Heart left ventricle (tissue), 16 donors: Measurements from ENCODE around the gene ARHGDIB. TPM values are rescaled to one million over a fixed set of nuclear protein-coding genes. Genes with fewer than 3 reads are reported as not detected.
A peak's percentile ranks its signal among the peaks of the same experiment; 100 is the strongest.

ENCODE experiments used
- ATAC-seq, 4 donors: fragments of 200-7000 bp; cut with Tn5 transposase; one replicate each; pipeline ENCODE4 v1.9.1; 2020 to 2022; ENCODE audit warnings: moderate library complexity in 4 of 4, mild to moderate bottlenecking in 3 of 4, moderate number of reproducible peaks in 1 of 4
- DNase-seq, 5 donors: peaks; one replicate each; pipeline ENCODE4 v3.0.0-alpha.2; 2020
- H3K27ac ChIP-seq, 12 donors: fragments of 200-600 bp; sonication (generic) in 4 of 12; one replicate each; pipeline versions ENCODE4 v1.5.0 to v1.8.0; 2016 to 2022; ENCODE audit warnings: mild to moderate bottlenecking in 2 of 12
- H3K27me3 ChIP-seq, 9 donors: fragments of 200-600 bp; sonication (generic) in 2 of 9; one replicate each; pipeline versions ENCODE4 v1.5.1 to v1.8.0; 2016 to 2022; ENCODE audit warnings: mild to moderate bottlenecking in 3 of 9
- H3K36me3 ChIP-seq, 9 donors: fragments of 200-600 bp; sonication (generic) in 2 of 9; one replicate each; pipeline versions ENCODE4 v1.5.0 to v1.8.0; 2018 to 2022; ENCODE audit warnings: mild to moderate bottlenecking in 2 of 9
- H3K4me1 ChIP-seq, 12 donors: fragments of 200-600 bp; sonication (generic) in 4 of 12; one replicate each; pipeline versions ENCODE4 v1.5.0 to v1.8.0; 2016 to 2022; ENCODE audit warnings: mild to moderate bottlenecking in 3 of 12
- H3K4me3 ChIP-seq, 12 donors: fragments of 200-600 bp; sonication (generic) in 4 of 12; one replicate each; pipeline versions ENCODE4 v1.5.0 to v1.8.0; 2017 to 2022; ENCODE audit warnings: mild to moderate bottlenecking in 9 of 12, moderate library complexity in 4 of 12
- H3K9me3 ChIP-seq, 12 donors: fragments of 200-600 bp; sonication (generic) in 4 of 12; one replicate each; pipeline versions ENCODE4 v1.5.0 to v1.8.0; 2016 to 2022; ENCODE audit warnings: mild to moderate bottlenecking in 1 of 12
- CTCF ChIP-seq, 12 donors: fragments of 200-600 bp; sonication (generic) in 4 of 12; IDR thresholded peaks; one replicate each; pipeline versions ENCODE4 v1.5.0 to v1.8.0; 2018 to 2022; ENCODE audit warnings: antibody characterized with exemption in 12 of 12, mild to moderate bottlenecking in 5 of 12
- POLR2A ChIP-seq, 2 donors: fragments of 450-650 bp; IDR thresholded peaks; one replicate each; pipeline ENCODE4 v1.6.1; 2017; ENCODE audit warnings: antibody characterized with exemption in 2 of 2, mild to moderate bottlenecking in 2 of 2, moderate library complexity in 2 of 2
- WGBS, 4 donors: extraction: QIAGEN DNeasy Blood & Tissue Kit in 2 of 4; methylation state at CpG; one replicate each; pipeline versions ENCODE4 v1.1.5 to v1.1.7; 2013 to 2018; 5-methylcytosine and 5-hydroxymethylcytosine counted together
- intact Hi-C, 10 donors: fragments of 100-400 bp; cut with DNase I; formaldehyde crosslinking; loops; one replicate each; pipeline versions ENCODE4 v1.11.1 to v1.14.2; 2022
- polyA plus RNA-seq, 2 donors: library from polyadenylated mRNA; stranded (reverse); fragments of 200-250 nt; gene quantifications; one replicate each; pipeline ENCODE4 v1.2.3, GENCODE V29; 2013
- total RNA-seq, 9 donors: library from RNA; depleted of rRNA in 2 of 9; stranded (reverse); fragments of >200 nt in 2 of 9; fragmentation: NEBNext Ultra II Directional in 3 of 9; extraction: Animal tissue kit (Norgen Biotek cat#: 25700) in 3 of 9; gene quantifications; one replicate each; pipeline versions ENCODE4 v1.1.0 to v1.2.4, GENCODE V29; 2016 to 2023
- donor health status: ischemic (EF 13 %, LVEDD 7.1; RV severe dilation, severe dysfunction).
- donor health status: healthy with polysubstance abuse.
- donor health status: DM: no; HTN: yes; CAD: no.
- donor health status: DM: no; HTN: no; CAD: no.
- donor health status: ischemic (EF 25% LVEDD 6.9; RV normal size, moderate dysfunction).
- donor health status: ischemic (EF 25% LVEDD 5.7; RV mildly dilated, moderate dysfunction).
- donor health status: healthy.
- donor health status: DM: yes; HTN: yes; CAD: no.
- donor health status: ischemic (EF 35%, LVEDD 5.7; RV mildly dilated, moderate dysfunction).
- donor health status: nonischemic (EF 11% LVEDD 7.7; RV severe dilation, severe dysfunction).
- donor health status: DM: yes; HTN: yes; CAD: no.
- donor health status: PGD.
- donor health status: ischemic (EF 29% LVEDD 5.4; RV normal size, mild dysfunction).
- donor health status: nonischemic (EF 23%, LVEDD 6.1; RV moderate dilation, normal function).

Gene ARHGDIB
- total and polyA plus RNA-seq, 11 donors = 30.5 to 256 (median 65.8) TPM

GRCh38 chr12:14962153-14962539, 745 bp upstream of the ARHGDIB start:
- Histone ChIP-seq H3K4me1 (peaks cover 0 to 67% (median 21%) of the 10 kb centered on the region in 12 donors), H3K9me3 (no peaks in the 10 kb centered on the region), H3K36me3 (no peaks in the 10 kb centered on the region), H3K27ac (peak overlapping the region; percentile 71 to 92 (median 86)), H3K27me3 (no peaks in the 10 kb centered on the region), H3K4me3 (peak overlapping the region in 11 of 12 donors; percentile 31 to 77 (median 57))
- intact Hi-C loops = loop anchor here in 3 of 10 donors (5.0 kb wide), 2 partner anchors 55 to 75 kb away; partner anchors contain the start of gene MGP (in 2 of the 3)
- WGBS, 4 donors = 58 to 69% (median 62%) methylated on average over 3 of the region's 3 CpGs
- ATAC-seq (no peak), DNase-seq (no peak)
- no peak for TF ChIP-seq POLR2A (IDR thresholded peaks at IDR 0.05)
- no peak for TF ChIP-seq CTCF (IDR thresholded peaks at IDR 0.05)

- Histone ChIP-seq H3K27ac (peak overlapping the region; percentile 71 to 92 (median 86)), H3K4me1 (peaks cover 0 to 80% (median 33%) of the 10 kb centered on the region in 12 donors), H3K9me3 (no peaks in the 10 kb centered on the region), H3K36me3 (no peaks in the 10 kb centered on the region), H3K27me3 (no peaks in the 10 kb centered on the region), H3K4me3 (peak overlapping the region; percentile 26 to 77 (median 56))
- WGBS, 4 donors = 40 to 57% (median 41%) methylated on average over 13 of the region's 13 CpGs
- intact Hi-C loops = loop anchor here in 3 of 10 donors (5.0 kb wide), 2 partner anchors 54 to 74 kb away; partner anchors contain the start of gene MGP (in 2 of the 3)
- DNase-seq = peak; percentile 46 to 72 (median 63)
- ATAC-seq = peak; percentile 51 to 83 (median 75)
- no peak for TF ChIP-seq POLR2A (IDR thresholded peaks at IDR 0.05)
- no peak for TF ChIP-seq CTCF (IDR thresholded peaks at IDR 0.05)
Observed at GRCh38 chr12:14960548-14961465, 594 bp downstream of the ARHGDIB start.

- Histone ChIP-seq H3K9me3 (no peaks in the 10 kb centered on the region), H3K36me3 (peaks cover 0 to 1% (median 0%) of the 10 kb centered on the region in 9 donors), H3K4me3 (peak overlapping the region in 11 of 12 donors; percentile 31 to 77 (median 57)), H3K27ac (peak overlapping the region; percentile 71 to 92 (median 86)), H3K4me1 (peaks cover 0 to 88% (median 36%) of the 10 kb centered on the region in 12 donors), H3K27me3 (no peaks in the 10 kb centered on the region)
- intact Hi-C loops = loop anchor here in 3 of 10 donors (5.0 kb wide), 2 partner anchors 53 to 73 kb away; partner anchors contain the start of gene MGP (in 2 of the 3)
- WGBS, 4 donors = 63 to 80% (median 71%) methylated on average over 3 to 4 of the region's 4 CpGs
- peak in 1 of 5 donors; percentile 48 for DNase-seq
- no peak for TF ChIP-seq POLR2A (IDR thresholded peaks at IDR 0.05)
- no peak for ATAC-seq
Observed at GRCh38 chr12:14959916-14960496, 1.4 kb downstream of the ARHGDIB start.

GRCh38 chr12:14959463-14959862, 1.9 kb downstream of the ARHGDIB start:
- no peak for DNase-seq
- peak in 2 of 4 donors; percentile 8 to 21 for ATAC-seq
- 28 to 55% (median 36%) methylated on average over 3 of the region's 3 CpGs for WGBS, 4 donors
- Histone ChIP-seq H3K27ac (peak overlapping the region; percentile 35 to 92 (median 86)), H3K36me3 (peaks cover 0 to 4% (median 0%) of the 10 kb centered on the region in 9 donors), H3K27me3 (no peaks in the 10 kb centered on the region), H3K4me1 (peaks cover 0 to 90% (median 38%) of the 10 kb centered on the region in 12 donors), H3K4me3 (peak overlapping the region in 11 of 12 donors; percentile 7 to 77 (median 57)), H3K9me3 (no peaks in the 10 kb centered on the region)
- TF ChIP-seq CTCF (IDR thresholded peaks at IDR 0.05) = no peak
- intact Hi-C loops = no loop called here
